HG02798 (cell line): ENCODE results near the gene SLC6A18.

Experiments used
- ATAC-seq: cut with Tn5 transposase; IDR thresholded peaks from one replicate; pipeline ENCODE4 v1.9.1; 2021; ENCODE audit warnings: mild to moderate bottlenecking; ENCODE audit not compliant: unreplicated experiment, poor library complexity

The SLC6A18 gene

DNA sequence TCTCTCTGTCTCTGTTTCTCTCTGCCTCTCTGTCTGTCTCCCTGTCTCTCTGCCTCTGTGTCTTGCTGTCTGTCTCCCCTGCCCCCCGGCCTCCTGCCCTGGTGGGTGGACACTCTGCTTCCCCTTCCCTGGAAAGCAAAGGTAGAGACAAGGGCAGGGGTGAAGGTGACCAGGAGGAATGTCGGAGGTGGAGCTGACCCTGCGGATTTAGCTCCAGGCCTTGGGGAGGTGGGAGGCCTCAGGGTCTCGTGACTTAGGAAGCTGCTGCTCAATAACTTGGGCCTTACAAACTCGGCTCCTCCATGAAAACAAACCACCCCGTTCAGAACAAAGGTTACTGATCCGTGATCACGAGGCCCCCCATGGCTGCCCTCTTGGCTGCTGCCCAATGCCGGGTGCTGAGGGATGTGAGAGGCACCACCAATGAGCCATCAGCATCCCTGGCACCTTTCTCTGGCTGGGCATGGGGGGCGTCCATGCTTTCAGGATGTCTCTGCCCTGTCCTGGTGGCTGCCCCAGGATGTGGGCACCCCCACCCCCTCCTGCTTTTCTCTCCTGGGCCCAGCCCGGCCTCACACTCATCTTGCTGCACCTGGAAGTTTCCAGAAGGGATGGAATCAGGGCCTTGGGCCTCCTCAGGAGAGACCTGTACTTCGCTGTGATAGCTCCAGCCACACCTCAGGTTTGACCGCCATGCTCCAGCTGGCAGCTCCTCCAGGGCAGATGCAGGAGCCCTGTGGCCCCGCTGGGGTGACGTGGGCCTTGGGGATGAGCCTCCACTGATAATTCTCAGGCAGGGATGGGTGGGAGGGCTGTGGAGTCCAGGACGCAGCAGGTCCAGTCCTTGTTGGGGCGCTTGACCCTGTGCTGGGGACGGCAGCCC is 38.6 kb upstream of the SLC6A18 start:
- ATAC-seq, result no peak

DNA sequence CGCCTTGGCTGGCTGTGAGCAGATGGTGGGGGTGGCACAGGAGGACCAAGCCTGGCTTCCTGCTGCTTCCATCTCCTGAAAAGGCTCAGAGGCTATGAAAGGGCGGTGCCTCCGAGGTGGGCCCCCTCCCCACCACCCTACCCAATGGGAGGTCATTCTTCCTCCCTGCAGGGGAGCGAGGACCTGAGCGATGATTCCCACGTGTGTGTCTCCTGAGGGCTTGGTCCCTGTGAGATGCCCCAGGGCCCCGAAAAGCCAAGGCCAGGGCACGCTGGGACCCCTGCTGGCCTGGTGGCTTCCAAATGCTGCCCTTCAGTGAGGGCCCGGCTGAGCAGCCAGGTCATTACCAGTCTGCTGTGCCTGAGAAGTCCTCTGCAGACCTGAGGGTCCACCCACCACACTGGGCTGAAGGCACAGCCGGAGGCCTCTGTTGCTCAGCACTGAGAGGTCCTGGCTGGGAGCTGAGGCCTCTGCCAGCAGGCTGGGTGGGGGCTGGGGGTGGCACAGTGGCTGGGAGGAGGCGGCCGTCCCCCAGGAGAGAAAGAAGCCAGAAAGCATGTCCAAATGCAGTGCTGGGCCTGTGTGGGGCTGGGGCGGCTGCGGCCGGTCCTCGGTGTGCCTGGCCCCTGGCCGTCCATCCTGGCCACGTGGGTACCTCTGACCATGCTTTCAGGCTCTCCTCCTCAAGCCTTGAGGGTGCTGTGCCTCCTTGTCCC is 37.8 kb upstream of the SLC6A18 start:
- ATAC-seq, result no peak

DNA sequence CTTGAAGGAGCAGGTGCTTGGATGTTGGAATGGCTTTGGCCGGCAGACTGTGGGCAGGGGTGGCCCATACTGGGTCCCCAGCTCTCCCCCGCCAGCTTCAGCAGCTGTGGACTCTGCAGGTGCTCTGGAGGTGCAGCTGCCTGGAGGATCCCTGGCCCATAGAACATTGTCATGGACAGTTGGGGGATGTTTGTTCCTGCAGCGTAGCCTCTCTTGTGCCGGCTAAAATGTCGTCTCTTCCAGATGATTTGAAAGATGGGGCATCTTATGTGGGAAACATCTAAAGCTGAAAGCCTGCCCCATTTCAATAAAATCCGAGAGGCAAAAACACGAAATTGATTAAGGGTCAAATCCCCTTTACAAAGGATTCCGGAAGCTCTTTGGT is 37.2 kb upstream of the SLC6A18 start:
- ATAC-seq, result no peak

DNA sequence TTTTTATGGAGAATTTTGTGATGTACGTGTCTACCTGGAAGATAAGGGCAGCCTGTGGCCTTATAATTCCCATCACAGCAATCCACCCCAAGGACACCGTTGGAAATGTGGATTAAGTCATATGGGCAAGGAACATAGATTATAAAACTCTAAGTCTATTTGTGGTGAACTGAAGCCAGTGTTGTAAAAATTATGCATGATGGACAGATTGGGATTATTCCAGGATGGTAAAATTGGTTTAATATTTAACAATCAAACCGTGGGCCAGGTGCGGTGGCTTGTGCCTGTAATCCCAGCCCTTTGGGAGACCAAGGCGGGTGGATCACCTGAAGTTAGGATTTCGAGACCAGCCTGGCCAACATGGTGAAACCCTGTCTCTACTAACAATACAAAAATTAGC is 36.7 kb upstream of the SLC6A18 start:
- no peak for ATAC-seq

DNA sequence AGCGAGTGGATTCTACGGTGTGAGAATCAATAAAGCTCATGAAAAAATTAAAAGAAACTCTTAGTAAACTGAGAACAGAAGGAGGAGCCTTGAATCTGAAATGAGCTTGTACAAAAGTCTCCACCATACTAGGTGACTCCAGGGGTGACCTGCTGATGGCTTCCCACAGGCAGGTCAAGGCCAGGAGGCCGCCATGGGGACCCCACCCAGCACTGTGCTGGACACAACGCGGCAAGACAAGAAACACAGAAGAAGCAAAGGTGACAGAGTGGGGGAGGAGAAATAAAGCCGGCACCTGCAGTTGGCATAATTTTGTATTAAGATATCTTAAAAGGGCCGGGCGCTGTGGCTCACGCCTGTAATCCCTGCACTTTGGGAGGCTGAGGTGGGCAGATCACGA is 35.9 kb upstream of the SLC6A18 start:
- ATAC-seq, result no peak

DNA sequence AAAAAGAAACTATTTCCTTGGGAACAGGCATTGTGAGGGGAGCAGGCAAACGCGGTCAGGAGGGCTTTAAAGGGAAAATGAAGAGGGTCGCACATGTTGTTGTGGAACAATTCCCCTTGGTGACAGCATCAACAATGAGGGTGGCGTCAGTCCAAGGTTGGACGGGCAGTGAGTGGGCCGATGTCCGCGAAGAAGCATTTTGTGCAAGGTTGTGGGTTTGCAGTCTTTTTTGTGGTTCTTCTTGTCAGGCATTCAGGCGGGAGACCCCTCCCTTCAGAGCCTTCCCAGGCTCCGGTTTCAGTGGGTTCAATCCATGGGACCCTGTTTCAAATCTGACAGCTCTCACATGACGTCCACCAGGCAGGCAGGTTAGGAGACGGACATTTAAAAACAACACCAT is 34.9 kb upstream of the SLC6A18 start:
- no peak for ATAC-seq

DNA sequence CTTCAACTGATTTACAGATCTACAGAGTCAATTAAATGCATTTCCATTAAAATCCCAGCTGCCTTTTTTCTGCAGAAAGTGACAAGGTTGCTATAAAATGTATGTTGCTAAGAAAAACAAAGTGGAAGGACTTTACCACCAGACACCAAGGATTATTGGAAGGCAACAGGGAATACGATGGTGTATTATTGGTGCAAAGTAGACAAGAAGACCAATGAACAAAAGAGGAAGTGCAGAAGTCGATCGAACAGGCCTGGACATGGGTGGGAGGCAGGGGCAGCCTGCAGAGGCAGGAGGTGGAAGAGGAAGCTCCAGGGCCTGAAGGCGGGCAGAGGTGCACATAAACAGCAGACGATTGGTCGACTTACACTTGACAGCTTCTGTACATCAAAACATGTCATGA is 34.3 kb upstream of the SLC6A18 start:
- no peak for ATAC-seq

DNA sequence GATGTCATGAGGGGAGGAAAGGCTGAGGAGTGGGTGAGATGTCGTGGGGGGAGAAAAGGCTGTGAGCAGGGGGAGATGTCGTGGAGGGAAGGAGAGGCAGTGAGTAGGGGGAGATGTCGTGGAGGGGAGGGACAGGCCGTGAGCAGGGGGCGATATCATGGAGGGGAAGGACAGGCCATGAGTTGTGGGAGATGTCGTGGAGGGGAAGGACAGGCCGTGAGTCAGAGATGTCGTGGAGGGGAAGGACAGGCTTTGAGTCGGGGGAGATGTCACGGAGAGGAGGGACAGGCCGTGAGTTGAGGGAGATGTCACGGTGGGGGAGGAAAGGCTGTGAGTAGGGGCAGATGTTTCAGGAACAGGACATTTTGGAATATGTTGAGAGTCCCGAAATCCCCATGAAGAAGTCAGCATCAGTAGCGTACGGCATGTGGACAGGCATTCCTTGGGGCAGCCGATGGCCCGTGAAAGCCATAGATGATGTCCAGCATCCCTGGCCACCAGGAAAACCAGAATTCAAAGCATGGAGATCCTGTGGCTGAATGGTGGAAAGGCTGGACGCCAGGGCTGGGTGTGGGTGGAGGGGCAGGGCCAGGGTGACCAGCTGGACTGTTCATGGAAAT is 32.1 kb upstream of the SLC6A18 start:
- no peak for ATAC-seq

DNA sequence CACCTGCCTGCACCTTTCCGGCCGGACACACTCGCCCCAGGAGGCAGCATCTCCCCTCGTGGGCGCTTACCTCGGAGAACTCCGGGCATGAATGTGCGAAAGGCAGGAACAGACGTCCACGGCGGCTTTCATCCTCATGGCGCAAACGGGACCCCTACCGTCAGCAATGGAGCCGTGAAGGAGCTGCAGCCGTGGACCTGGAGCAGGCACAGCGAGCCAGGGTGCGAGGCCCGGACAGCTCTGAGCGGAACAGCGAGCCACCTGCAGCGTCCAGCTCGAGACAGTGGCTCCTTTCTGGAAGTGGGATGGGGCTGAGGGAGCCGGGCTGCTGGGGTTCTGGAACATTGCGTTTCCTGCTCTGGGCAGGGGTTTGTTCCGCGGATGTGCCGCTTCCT is 31.6 kb upstream of the SLC6A18 start:
- no peak for ATAC-seq

DNA sequence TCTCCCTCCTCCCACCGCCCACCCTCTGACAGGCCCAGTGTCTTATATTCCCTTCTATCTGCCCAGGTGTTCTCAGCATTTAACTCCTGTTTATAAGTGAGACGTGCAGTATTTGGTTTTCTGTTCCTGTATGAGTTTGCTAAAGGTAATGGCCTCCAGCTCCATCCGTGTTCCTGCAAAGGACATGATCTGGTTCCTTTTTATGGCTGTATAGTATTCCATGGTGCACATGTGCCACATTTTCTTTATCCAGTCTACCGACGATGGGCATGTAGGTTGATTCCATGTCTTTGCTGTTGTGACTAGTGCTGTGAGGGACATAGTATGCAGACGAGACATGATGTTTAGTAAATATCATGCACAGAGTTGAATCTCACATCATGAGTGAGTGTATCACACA is 30.8 kb upstream of the SLC6A18 start:
- ATAC-seq, result no peak

DNA sequence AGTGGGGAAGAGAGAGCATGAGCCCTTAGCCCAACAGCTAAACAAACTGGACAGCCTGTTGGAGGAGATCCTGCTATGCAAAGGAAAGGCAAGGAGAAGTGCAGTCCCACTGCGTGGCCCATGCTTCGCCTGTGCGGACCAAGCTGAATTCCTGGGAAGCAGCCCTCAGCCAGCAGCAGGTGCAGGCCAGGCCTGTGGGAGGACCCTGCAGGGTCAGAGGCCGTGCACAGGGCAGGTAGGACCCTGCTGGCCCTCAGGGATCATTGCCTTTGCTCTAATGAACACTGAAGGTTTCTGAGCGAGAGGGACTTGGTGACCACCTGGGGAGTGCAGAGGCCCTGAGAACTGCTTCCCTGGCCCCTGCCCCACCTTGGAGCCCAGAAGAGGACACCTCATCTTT is 29.7 kb upstream of the SLC6A18 start:
- ATAC-seq, result no peak

DNA sequence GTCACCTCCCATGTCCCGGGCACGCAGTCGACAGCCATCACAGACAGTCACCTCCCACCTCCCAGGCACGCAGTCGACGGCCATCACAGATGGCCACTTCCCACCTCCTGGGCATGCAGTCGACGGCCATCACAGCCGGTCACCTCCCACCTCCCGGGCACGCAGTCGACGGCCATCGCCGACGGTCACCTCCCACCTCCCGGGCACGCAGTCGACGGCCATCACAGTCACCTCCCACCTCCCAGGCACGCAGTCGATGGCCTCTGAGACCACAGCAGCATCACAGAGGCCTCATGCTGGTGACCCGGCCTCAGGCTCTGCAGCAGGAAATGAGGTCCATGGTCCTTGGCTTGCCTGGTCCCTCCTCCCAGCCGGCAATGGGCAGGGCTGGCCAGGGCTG is 29.3 kb upstream of the SLC6A18 start:
- no peak for ATAC-seq

DNA sequence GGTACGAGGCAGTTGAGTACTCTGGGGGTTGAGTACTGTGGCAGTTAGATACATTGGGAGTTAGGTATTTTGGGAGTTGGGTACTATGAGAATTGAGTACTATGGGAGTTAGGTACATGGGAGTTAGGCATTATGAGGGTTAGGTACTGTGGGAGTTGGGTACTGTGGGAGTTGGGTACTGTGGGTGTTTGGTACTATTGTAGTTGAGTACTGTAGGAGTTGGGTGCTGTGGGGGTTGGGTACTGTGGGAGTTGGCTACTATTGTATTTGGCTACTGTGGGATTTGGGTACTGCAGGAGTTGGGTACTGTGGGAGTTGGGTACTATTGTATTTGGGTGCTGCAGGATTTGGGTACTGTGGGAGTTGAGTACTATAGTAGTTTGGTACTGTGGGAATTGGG is 28.6 kb upstream of the SLC6A18 start:
- no peak for ATAC-seq

DNA sequence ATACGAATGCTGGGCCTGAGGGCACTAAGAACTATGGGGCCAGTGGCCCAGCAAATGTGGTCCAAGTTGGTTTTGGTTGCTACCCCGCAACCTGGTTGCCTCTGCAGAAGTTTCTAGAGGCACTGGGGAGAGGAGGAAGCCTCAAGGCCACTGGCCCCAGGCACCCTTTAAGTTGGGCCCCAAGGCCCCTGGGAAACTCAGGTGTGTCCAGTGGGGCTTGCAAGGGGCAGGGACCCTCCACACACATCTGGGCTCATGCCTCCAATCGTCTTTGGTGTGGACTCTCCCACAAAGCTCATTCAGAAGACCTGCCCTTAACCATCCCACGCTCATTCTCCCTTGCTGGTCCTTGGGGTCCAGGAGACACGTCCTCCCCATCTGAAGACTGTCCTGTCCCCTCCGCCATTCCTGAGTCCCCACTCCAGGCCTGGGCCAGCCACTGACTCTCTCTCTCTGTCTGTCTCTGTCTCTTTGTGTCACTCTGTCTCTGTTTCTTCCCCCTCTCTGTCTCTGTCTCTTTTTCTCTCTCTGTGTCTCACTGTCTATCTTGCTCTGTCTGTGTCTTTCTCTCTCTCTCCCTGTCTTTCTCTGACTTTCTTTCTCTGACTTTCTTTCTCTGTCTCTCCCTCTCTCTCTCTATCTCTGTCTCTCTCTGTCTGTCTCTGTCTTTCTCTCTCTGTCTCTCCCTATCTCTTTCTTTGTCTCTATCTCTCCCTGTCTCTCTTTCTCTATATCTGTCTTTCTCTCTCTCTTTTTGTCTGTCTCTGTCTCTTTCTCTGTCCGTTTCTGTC is 27.1 kb upstream of the SLC6A18 start:
- no peak for ATAC-seq

DNA sequence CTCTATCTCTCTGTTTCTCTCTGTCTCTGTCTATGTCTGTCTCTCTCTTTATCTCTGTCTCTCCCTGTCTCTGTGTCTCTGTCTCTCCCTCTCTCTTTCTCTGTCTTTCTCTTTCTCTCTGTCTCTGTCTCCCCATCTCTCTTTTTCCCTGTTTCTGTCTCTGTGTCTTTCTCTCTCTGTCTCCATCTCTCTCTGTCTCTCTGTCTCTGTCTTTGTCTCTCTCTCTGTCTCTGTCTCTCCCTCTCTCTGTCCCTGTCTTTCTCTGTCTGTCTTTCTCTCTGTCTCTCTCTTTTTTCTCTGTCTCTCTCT is 25.9 kb upstream of the SLC6A18 start:
- no peak for ATAC-seq

DNA sequence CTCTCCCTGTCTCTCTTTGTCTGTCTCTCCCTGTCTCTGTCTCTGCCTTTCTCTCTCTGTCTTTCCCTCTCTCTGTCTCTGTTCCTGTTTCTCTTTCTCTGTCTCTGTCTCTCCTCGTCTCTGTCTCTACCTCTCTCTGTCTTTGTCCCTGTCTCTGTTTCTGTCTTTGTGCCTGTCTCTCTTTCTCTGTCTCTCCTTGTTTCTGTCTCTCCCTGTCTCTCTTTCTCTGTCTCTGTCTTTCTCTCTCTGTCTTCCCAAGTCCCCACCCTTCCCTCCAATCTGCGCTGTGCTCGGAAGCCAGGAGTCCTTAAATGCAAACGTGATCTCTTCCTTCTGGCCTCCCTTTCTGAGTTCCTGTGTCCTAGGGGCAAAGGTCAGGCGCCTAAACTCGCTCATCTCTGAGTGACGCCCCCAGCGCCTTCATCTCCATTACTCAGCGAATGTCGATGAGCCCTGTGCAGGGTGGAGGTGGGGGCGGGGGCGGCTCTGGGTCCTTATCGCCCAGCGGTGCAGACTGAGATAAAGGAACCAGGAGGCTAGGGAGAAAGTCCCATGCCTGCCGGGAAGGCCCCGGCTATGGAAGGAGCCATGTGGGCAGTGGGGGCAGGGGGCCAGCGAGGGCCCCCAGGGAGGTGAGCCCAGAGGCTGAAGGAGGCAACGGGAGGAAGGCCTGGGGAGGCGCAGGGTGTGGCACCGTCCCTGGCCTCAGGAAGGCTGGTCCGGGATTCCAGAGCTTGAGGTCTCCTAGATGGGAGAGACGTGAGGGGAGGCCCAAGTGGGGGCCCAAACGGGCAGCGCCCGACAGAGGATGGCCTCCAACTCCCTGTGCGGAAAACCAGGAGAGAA is 25.3 kb upstream of the SLC6A18 start:
- no peak for ATAC-seq

DNA sequence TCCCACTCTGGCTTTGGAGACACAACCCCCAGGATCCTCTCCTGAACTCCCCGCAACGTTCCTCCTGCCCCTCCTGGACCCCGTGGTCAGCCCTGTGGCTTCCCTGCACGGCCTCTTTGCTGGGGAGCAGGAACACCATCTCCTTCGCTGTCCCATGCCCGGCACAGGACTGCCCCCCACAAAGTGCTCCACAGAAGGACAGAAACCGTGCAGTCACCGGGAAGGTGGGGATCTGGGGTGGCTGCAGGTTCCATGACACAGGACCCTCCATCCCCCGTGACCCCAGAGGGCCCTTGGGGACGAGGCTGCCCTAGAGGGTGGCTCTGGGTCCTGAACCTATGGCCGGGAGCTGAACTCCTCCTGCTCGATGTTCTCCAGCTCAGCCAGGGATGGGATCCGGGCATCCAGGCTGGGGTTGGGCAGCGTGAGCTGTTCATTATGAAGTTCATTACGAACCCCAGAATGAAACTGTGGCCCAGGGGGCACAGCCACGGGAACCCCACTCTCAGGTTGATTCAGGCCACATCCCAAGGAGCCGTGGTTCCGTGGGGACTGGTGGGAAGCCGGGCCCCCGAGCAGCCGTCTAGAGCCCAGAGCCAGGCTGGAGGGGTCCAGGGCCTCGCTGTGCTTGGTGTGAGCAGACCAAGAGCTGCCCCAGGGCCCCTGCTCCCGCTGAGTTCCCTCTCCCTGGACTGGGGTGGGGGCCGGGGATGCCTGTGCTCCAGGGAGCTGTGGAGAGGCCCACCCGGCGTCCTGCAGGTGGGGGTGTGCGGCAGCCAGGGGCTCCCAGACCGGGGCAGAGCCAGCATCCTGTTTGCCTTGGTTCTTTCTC is 24.5 kb upstream of the SLC6A18 start:
- no peak for ATAC-seq

DNA sequence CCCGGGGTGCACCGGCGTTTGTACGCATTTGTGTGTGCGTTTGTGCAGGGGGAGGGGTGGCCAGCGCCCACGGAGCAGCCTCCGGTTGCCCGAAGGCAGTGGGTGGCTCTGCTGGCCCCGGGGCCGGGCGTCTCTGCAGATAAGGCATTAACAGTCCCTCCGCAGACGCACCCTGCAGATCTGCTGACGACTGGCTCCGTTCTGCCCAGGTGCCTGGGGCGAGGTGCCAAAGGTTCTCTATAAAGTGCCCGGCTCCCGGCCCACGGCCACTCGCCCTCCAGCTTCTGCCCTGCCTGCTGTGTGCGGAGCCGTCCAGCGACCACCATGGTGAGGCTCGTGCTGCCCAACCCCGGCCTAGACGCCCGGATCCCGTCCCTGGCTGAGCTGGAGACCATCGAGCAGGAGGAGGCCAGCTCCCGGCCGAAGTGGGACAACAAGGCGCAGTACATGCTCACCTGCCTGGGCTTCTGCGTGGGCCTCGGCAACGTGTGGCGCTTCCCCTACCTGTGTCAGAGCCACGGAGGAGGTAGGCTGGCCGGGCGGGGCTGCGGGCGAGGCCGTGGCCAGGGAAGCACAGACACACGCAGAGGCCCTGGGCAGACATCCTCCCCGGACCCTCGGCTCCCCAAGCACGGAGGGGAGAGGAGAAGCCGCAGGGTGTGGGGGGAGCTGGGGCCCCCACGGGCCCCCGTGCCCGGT is 23.7 kb upstream of the SLC6A18 start, which contains the start of gene SLC6A19:
TSS of gene SLC6A19 (plus strand) at position 269 of the 699 bp plus-strand sequence. CDS start at position 325, 56 bp downstream.
- ATAC-seq, result no peak
